CD4-positive, alpha-beta T cell (primary cell): ENCODE data around the gene ETFDH. TPM values are rescaled to one million over a fixed set of nuclear protein-coding genes. Genes with fewer than 3 reads are reported as not detected.
A peak's percentile ranks its signal among the peaks of the same experiment; 100 is the strongest.

Experiments used
- ATAC-seq: fragments of 200-7000 bp; cut with Tn5 transposase; one replicate; pipeline ENCODE4 v1.10.0; 2022; ENCODE audit warnings: mild to moderate bottlenecking; ENCODE audit not compliant: poor library complexity
- CTCF ChIA-PET: fragments of 350-600 bp; sonication (Branson Sonifier 250); formaldehyde crosslinking; loops from one replicate; lab custom pipeline; 2021; ENCODE audit warnings: antibody characterized with exemption, inconsistent platforms; lab: Charles Lee
- POLR2A ChIA-PET: fragments of 350-600 bp; sonication (Branson Sonifier 250); formaldehyde crosslinking; loops from one replicate; lab custom pipeline; 2021; ENCODE audit warnings: antibody characterized with exemption, inconsistent platforms; lab: Charles Lee
- DNase-seq, 14 experiments: peaks; one replicate each; pipeline ENCODE4 v3.0.0-alpha.2; 2013 to 2020; ENCODE audit warnings: mixed read lengths in 2 of 14
- H3K27ac ChIP-seq, 2 donors: one replicate each; pipeline versions ENCODE4 v1.5.1 to v1.7.0; 2013; ENCODE audit warnings: low read length in 2 of 2, low read depth in 1 of 2, mild to moderate bottlenecking in 1 of 2
- H3K27me3 ChIP-seq, 2 experiments: 1 replicate in 1 of 2; 2 replicates in 1 of 2; pipeline versions ENCODE4 v1.6.1 to v1.7.0; 2013; ENCODE audit warnings: low read length in 2 of 2, control low read depth in 1 of 2, mild to moderate bottlenecking in 1 of 2, moderate library complexity in 1 of 2; ENCODE audit not compliant: insufficient read depth in 2 of 2, control insufficient read depth in 1 of 2
- H3K36me3 ChIP-seq: one replicate; pipeline ENCODE4 v1.6.1; 2013; ENCODE audit warnings: low read length, control low read depth; ENCODE audit not compliant: insufficient read depth
- H3K4me1 ChIP-seq: one replicate; pipeline ENCODE4 v1.6.1; 2013; ENCODE audit warnings: low read length, control low read depth; ENCODE audit not compliant: insufficient read depth
- H3K4me3 ChIP-seq: one replicate; pipeline ENCODE4 v1.5.1; 2013; ENCODE audit warnings: mild to moderate bottlenecking, low read length, moderate library complexity
- H3K9me3 ChIP-seq, 2 experiments: 1 replicate in 1 of 2; 2 replicates in 1 of 2; pipeline versions ENCODE4 v1.6.1 to v1.7.0; 2013; ENCODE audit warnings: low read length in 2 of 2, mild to moderate bottlenecking in 2 of 2, control low read depth in 1 of 2, moderate library complexity in 1 of 2; ENCODE audit not compliant: control insufficient read depth in 1 of 2, insufficient read depth in 1 of 2
- H3K27ac Mint-ChIP-seq: one replicate; pipeline ENCODE4 v1.8.0; 2020; ENCODE audit warnings: mixed read lengths
- H3K27me3 Mint-ChIP-seq: one replicate; pipeline ENCODE4 v1.8.0; 2021; ENCODE audit warnings: mixed read lengths
- H3K36me3 Mint-ChIP-seq: one replicate; pipeline ENCODE4 v1.8.0; 2021; ENCODE audit warnings: low read depth, mixed read lengths
- H3K4me1 Mint-ChIP-seq: one replicate; pipeline ENCODE4 v1.8.0; 2021; ENCODE audit warnings: low read depth, mixed read lengths
- H3K4me3 Mint-ChIP-seq: one replicate; pipeline ENCODE4 v1.8.0; 2020; ENCODE audit warnings: mild to moderate bottlenecking, mixed read lengths
- H3K9me3 Mint-ChIP-seq: one replicate; pipeline ENCODE4 v1.8.0; 2020; ENCODE audit warnings: mixed read lengths
- intact Hi-C, 2 experiments: fragments of 100-400 bp; cut with DNase I in 1 of 2; cut with micrococcal nuclease in 1 of 2; formaldehyde crosslinking; loops; one replicate each; pipeline versions ENCODE4 v1.15.1 to v1.9.0; 2023 to 2025; cut with DNase I, micrococcal nuclease
- total RNA-seq, 174 experiments: library from RNA in 2 of 174; stranded (reverse) in 2 of 174; gene quantifications; one replicate each; pipeline ENCODE4 v1.2.3 and lab custom pipeline; 2021 to 2026
- TF ChIP-seq, protein P1 (sequence below): fragments of 200-600 bp; IDR thresholded peaks from one replicate; pipeline ENCODE4 v1.8.0; 2022; ENCODE audit warnings: antibody characterized with exemption, mild to moderate bottlenecking

Gene ETFDH
- total RNA-seq, 2 experiments from 2014 or later = 12.7 to 13.1 TPM

DNA sequence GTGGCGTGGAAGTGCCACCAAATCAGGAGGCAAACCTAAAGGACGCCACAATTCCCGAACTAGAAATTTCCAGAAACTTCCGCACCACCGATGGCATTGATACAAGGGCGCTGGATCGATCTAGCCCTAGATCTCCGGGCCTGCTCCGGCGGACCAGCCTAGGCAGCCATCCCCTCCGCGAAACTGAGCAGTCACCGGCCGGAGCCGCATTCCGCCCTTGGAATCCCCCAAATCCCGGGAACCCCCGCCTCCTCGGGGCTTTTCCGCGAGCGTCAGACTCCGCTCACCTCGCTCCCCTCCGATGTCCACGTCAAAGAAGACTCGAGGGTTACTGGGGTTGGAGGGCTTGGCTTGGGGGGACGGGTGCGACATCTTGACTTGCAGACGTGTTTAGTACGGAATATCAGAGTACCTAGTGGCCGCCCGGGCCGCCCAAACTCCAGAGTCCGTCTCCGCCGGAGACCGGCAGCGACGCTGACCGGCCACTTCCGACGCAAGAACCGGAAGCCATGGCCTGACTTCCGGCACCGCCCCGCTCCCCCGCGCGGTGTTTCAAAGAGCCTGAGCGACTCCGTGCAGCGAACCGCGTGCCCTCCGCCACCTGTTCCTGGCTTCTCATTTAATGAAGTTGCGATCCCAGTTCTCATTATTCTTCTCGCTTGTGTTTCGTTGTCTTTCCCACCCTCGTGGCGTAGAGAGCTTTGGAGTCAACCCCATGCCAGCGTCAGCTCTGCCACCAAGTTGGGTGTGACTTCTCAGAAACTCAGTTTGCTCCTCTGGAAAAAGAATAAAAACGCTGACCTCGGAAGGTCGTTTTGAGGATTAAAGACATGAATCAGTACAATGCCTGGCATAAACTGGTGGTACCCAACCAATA lies 51.1 kb downstream of the ETFDH start, which contains the start of gene PPID:
PPID (minus strand) TSS at position 480 of the 877 bp plus-strand sequence; CDS start at position 372, 108 bp downstream.
- peaks cover 25% of the 10 kb centered on the region for H3K36me3 ChIP-seq
- ChIA-PET CTCF (no interaction called here), POLR2A (interaction anchor here (0.6 to 1.3 kb wide), 8 partner anchors 13 to 353 kb away, joined by 3 to 7 read pairs (median 4); partner anchors contain the start of gene FNIP2)
- no peaks in the 10 kb centered on the region for H3K27me3 Mint-ChIP-seq
- no peaks in the 10 kb centered on the region for H3K9me3 Mint-ChIP-seq
- peak within 1 kb of the TSS; percentile 97 for H3K4me3 ChIP-seq
- H3K27ac ChIP-seq = peak within 1 kb of the TSS; percentile 85 to 94
- intact Hi-C loops = loop anchor here (2.0 to 5.0 kb wide), 2 partner anchors 50 to 379 kb away; partner anchors contain the start of genes ETFDH (in 1 of the 2) and RAPGEF2 (in 1 of the 2)
- peaks cover 50% of the 10 kb centered on the region for H3K36me3 Mint-ChIP-seq
- H3K27ac Mint-ChIP-seq = peak within 1 kb of the TSS; percentile 94
- no peaks in the 10 kb centered on the region for H3K27me3 ChIP-seq
- TF ChIP-seq, protein P1, sequence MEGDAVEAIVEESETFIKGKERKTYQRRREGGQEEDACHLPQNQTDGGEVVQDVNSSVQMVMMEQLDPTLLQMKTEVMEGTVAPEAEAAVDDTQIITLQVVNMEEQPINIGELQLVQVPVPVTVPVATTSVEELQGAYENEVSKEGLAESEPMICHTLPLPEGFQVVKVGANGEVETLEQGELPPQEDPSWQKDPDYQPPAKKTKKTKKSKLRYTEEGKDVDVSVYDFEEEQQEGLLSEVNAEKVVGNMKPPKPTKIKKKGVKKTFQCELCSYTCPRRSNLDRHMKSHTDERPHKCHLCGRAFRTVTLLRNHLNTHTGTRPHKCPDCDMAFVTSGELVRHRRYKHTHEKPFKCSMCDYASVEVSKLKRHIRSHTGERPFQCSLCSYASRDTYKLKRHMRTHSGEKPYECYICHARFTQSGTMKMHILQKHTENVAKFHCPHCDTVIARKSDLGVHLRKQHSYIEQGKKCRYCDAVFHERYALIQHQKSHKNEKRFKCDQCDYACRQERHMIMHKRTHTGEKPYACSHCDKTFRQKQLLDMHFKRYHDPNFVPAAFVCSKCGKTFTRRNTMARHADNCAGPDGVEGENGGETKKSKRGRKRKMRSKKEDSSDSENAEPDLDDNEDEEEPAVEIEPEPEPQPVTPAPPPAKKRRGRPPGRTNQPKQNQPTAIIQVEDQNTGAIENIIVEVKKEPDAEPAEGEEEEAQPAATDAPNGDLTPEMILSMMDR = no peak
- peak within 1 kb of the TSS; percentile 96 for H3K4me3 Mint-ChIP-seq
- ATAC-seq = peak; percentile 84
- no peaks in the 10 kb centered on the region for H3K9me3 ChIP-seq
- peak; percentile 56 to 92 (median 70) for DNase-seq
- peaks cover 17% of the 10 kb centered on the region for H3K4me1 ChIP-seq
- H3K4me1 Mint-ChIP-seq = peaks cover 38% of the 10 kb centered on the region

DNA sequence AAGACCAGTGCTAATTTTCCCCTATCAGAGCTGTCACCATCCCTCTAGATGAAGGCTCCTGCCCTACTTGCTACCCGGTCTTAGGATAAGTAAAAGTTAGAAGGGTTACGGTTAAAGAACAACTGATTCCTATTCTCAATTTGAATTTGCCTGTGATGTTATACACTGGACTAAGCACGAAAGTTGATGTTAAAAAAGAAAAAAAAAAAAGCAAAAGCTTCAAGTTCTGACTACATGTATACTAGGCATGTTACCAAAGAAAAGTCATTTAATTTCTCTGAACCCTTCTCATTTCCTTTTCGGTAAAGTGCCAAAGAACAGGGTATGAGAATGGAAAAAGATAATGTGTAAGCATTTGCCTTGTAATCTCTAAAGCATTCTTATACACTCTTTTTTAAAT lies 52.5 kb downstream of the ETFDH start:
- Histone ChIP-seq H3K36me3 (peaks cover 10% of the 10 kb centered on the region), H3K27ac (no peak overlapping the region), H3K4me1 (peaks cover 17% of the 10 kb centered on the region), H3K27me3 (peaks cover 2 to 13% of the 10 kb centered on the region in 2 experiments), H3K9me3 (no peaks in the 10 kb centered on the region), H3K4me3 (no peak overlapping the region)
- DNase-seq (no peak), ATAC-seq (no peak)
- intact Hi-C loops = loop anchor here in 1 of 2 experiments (5.0 kb wide), 1 partner anchor 378 kb away; the partner anchor contains the start of gene RAPGEF2
- H3K27ac Mint-ChIP-seq = peak overlapping the region; percentile 94
- ChIA-PET CTCF (no interaction called here), POLR2A (interaction anchor here (0.9 kb wide), 1 partner anchor 44 kb away, joined by 3 read pairs; the partner anchor contains the start of gene FNIP2)
- peaks cover 35% of the 10 kb centered on the region for H3K36me3 Mint-ChIP-seq
- H3K27me3 Mint-ChIP-seq = peaks cover 12% of the 10 kb centered on the region
- H3K4me1 Mint-ChIP-seq = peaks cover 32% of the 10 kb centered on the region
- peak overlapping the region; percentile 96 for H3K4me3 Mint-ChIP-seq
- H3K9me3 Mint-ChIP-seq = no peaks in the 10 kb centered on the region
- TF ChIP-seq, protein P1 = no peak

DNA sequence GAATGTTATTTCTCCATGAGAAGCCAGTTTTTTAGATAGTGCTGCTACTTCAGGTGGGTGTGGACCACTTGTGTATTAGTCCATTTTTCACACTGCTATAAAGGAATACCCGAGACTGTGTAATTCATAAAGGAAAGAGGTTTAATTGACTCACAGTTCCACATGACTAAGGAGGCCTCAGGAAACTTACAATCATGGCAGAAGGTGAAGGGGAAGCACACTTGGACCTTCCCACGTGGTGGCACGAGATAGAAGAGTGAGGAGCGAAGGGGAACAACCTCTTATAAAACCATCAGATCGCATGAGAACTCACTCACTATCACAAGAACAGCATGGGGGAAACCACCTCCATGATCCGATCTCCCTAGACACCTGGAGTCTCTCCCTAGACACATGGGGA lies 54.5 kb downstream of the ETFDH start:
- Mint-ChIP-seq H3K4me1 (peaks cover 19% of the 10 kb centered on the region), H3K4me3 (peak overlapping the region; percentile 1), H3K27ac (no peak overlapping the region), H3K27me3 (peaks cover 19% of the 10 kb centered on the region), H3K36me3 (peaks cover 17% of the 10 kb centered on the region), H3K9me3 (no peaks in the 10 kb centered on the region)
- ChIA-PET POLR2A (no interaction called here), CTCF (no interaction called here)
- H3K9me3 ChIP-seq = no peaks in the 10 kb centered on the region
- intact Hi-C loops = no loop called here
- no peak for ATAC-seq
- H3K4me1 ChIP-seq = peaks cover 17% of the 10 kb centered on the region
- peaks cover 2 to 14% of the 10 kb centered on the region in 2 experiments for H3K27me3 ChIP-seq
- peak in 2 of 14 experiments; percentile 18 to 46 for DNase-seq
- TF ChIP-seq, protein P1 = no peak
- H3K27ac ChIP-seq = no peak overlapping the region
- H3K36me3 ChIP-seq = no peaks in the 10 kb centered on the region
- no peak overlapping the region for H3K4me3 ChIP-seq
